MM.1S (cell line): ENCODE measurements around the gene ZPR1.

Source experiments
- CTCF ChIP-seq: fragments of 300-600 bp; sonication (generic); IDR thresholded peaks from 2 replicates; pipeline ENCODE4 v1.5.1; 2016; ENCODE audit warnings: antibody characterized with exemption, low read length, mixed read lengths
- EZH2 ChIP-seq: fragments of 300-600 bp; sonication (generic); optimal IDR thresholded peaks from 2 replicates; pipeline ENCODE3; 2017; ENCODE audit warnings: low read depth, mild to moderate bottlenecking, antibody characterized with exemption, low read length, mixed read lengths

- no peak for TF ChIP-seq CTCF
- no peak for TF ChIP-seq EZH2
Observed at GRCh38 chr11:116827461-116827860, 39.6 kb upstream of the ZPR1 start.
